BLaER1 (cell line): ENCODE measurements around the gene CPLANE2.

Source experiments
- H3K27ac ChIP-seq: shearing (Covaris generic); formaldehyde crosslinking; 2 replicates; pipeline ENCODE4 v1.8.1; 2022
- H3K27me3 ChIP-seq: shearing (Covaris generic); formaldehyde crosslinking; 2 replicates; pipeline ENCODE4 v1.8.1; 2022
- H3K36me3 ChIP-seq: shearing (Covaris generic); formaldehyde crosslinking; 2 replicates; pipeline ENCODE4 v1.8.1; 2022
- H3K4me1 ChIP-seq: shearing (Covaris generic); formaldehyde crosslinking; 2 replicates; pipeline ENCODE4 v1.8.1; 2022
- H3K4me2 ChIP-seq: shearing (Covaris generic); formaldehyde crosslinking; 2 replicates; pipeline ENCODE4 v1.8.1; 2022
- H3K4me3 ChIP-seq: shearing (Covaris generic); formaldehyde crosslinking; 2 replicates; pipeline ENCODE4 v1.8.1; 2022
- H3K9ac ChIP-seq: shearing (Covaris generic); formaldehyde crosslinking; 2 replicates; pipeline ENCODE4 v1.8.1; 2022
- H3K9me3 ChIP-seq: shearing (Covaris generic); formaldehyde crosslinking; 2 replicates; pipeline ENCODE4 v1.8.1; 2022
- H4K20me1 ChIP-seq: shearing (Covaris generic); formaldehyde crosslinking; 2 replicates; pipeline ENCODE4 v1.8.1; 2022
- Cebpa-rat ChIP-seq: shearing (Covaris generic); IDR thresholded peaks from 2 replicates; pipeline ENCODE4 v1.8.1; 2022

CPLANE2 gene

DNA sequence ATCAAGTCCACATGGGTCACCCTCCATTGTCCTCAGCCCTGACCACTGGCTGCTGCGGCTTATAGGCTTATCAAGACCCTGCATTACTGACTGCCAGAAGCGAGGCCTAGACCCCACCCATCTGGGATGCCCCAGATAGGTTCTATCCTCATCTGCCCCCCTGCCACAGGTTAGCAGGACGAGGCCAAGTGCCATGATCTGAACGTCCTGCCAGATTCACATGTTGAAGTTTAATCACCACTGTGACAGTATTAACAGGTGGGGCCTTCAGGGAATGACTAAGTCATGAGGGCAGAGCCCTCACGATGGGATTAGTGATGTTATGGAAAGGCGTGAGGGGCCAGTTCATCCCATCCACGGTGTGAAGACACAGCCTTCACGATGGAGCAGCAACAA, 6.2 kb upstream of the CPLANE2 start:
- H3K9me3 ChIP-seq, result no peaks in the 10 kb centered on the region
- peaks cover 32% of the 10 kb centered on the region for H3K36me3 ChIP-seq
- peaks cover 9% of the 10 kb centered on the region; the same call in 1 of the 2 replicates for H4K20me1 ChIP-seq
- no peak overlapping the region for H3K4me2 ChIP-seq
- no peak overlapping the region for H3K4me3 ChIP-seq
- no peak for TF ChIP-seq Cebpa-rat
- peaks cover 7% of the 10 kb centered on the region for H3K4me1 ChIP-seq
- no peak overlapping the region for H3K27ac ChIP-seq
- no peaks in the 10 kb centered on the region for H3K27me3 ChIP-seq
- H3K9ac ChIP-seq, result no peak overlapping the region

- no peak overlapping the region for H3K4me2 ChIP-seq
- H3K9ac ChIP-seq, result no peak overlapping the region
- H3K36me3 ChIP-seq, result peaks cover 27% of the 10 kb centered on the region
- no peaks in the 10 kb centered on the region for H3K9me3 ChIP-seq
- H3K27ac ChIP-seq, result no peak overlapping the region
- peaks cover 7% of the 10 kb centered on the region for H3K4me1 ChIP-seq
- H4K20me1 ChIP-seq, result peaks cover 6% of the 10 kb centered on the region; the same call in 1 of the 2 replicates
- H3K4me3 ChIP-seq, result no peak overlapping the region
- TF ChIP-seq Cebpa-rat, result no peak
- no peaks in the 10 kb centered on the region for H3K27me3 ChIP-seq
These were observed 5.7 kb upstream of the CPLANE2 start for GRCh38 chr1:16242556-16243214.

- no peak overlapping the region for H3K9ac ChIP-seq
- peaks cover 6% of the 10 kb centered on the region; the same call in 1 of the 2 replicates for H4K20me1 ChIP-seq
- no peak for TF ChIP-seq Cebpa-rat
- no peak overlapping the region for H3K27ac ChIP-seq
- H3K4me1 ChIP-seq, result peaks cover 15% of the 10 kb centered on the region
- H3K4me2 ChIP-seq, result no peak overlapping the region
- H3K27me3 ChIP-seq, result no peaks in the 10 kb centered on the region
- H3K4me3 ChIP-seq, result no peak overlapping the region
- H3K9me3 ChIP-seq, result no peaks in the 10 kb centered on the region
- peaks cover 13% of the 10 kb centered on the region for H3K36me3 ChIP-seq
These were observed 4.3 kb upstream of the CPLANE2 start for GRCh38 chr1:16241221-16241708.

GRCh38 chr1:16239972-16240491, 3.0 kb upstream of the CPLANE2 start:
- H3K4me2 ChIP-seq, result no peak overlapping the region
- H3K9ac ChIP-seq, result no peak overlapping the region
- H3K9me3 ChIP-seq, result no peaks in the 10 kb centered on the region
- 0 out of 2 replicates have a peak, but pooled peaks cover under 1% of the 10 kb centered on the region for H3K36me3 ChIP-seq
- no peak overlapping the region for H3K27ac ChIP-seq
- H3K27me3 ChIP-seq, result no peaks in the 10 kb centered on the region
- no peak overlapping the region for H3K4me3 ChIP-seq
- TF ChIP-seq Cebpa-rat, result no peak
- H3K4me1 ChIP-seq, result peaks cover 24% of the 10 kb centered on the region
- peaks cover 4% of the 10 kb centered on the region; the same call in 1 of the 2 replicates for H4K20me1 ChIP-seq

GRCh38 chr1:16237343-16237830, 404 bp upstream of the CPLANE2 start:
- Histone ChIP-seq H3K27me3 (no peaks in the 10 kb centered on the region), H3K4me1 (peaks cover 20% of the 10 kb centered on the region), H3K4me2 (peak overlapping the region; percentile 96), H3K9me3 (no peaks in the 10 kb centered on the region), H3K36me3 (peaks cover 2% of the 10 kb centered on the region; the same call in 1 of the 2 replicates), H3K27ac (peak overlapping the region; percentile 76), H3K4me3 (peak overlapping the region; percentile 77), H3K9ac (peak overlapping the region; percentile 77; the same call in 1 of the 2 replicates), H4K20me1 (no peaks in the 10 kb centered on the region)
- TF ChIP-seq Cebpa-rat, result no peak

DNA sequence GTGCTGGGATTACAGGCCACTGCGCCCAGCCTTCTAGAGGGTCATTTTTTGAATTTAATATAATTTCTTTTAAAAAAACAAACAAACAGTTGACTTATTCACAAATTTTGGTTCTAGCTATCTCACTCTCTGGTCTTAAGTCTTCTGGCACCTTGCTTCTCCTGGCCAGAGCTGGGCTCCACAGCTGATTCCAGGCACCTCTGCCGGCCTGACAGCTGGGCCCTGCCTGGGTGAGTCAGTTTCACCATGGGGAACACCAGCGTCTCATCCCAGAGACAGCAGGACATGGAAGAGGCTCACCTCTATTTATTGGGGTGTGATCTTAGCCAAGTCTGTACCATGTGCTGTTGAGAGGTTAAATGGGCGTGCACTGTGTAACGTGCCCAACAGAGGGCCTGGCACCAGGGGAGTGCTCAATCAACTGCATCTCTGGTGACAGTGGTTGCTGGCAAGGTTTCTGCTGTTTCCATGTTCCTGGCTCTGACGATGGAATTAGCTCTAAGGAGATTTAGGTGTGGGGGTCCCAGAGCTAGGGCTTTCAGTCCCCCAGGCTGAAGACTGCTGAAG, 956 bp downstream of the CPLANE2 start:
- Histone ChIP-seq H3K36me3 (peaks cover 12% of the 10 kb centered on the region; the same call in 1 of the 2 replicates), H4K20me1 (no peaks in the 10 kb centered on the region), H3K4me3 (peak overlapping the region; percentile 77), H3K27ac (0 out of 2 replicates have a peak overlapping the region, but pooled peaks have one; percentile 38), H3K4me2 (peak overlapping the region; percentile 96), H3K4me1 (peaks cover 20% of the 10 kb centered on the region), H3K9ac (peak overlapping the region; percentile 77), H3K27me3 (no peaks in the 10 kb centered on the region), H3K9me3 (no peaks in the 10 kb centered on the region)
- no peak for TF ChIP-seq Cebpa-rat

- Histone ChIP-seq H3K9me3 (no peaks in the 10 kb centered on the region), H3K27ac (no peak overlapping the region), H3K9ac (no peak overlapping the region), H3K4me1 (peaks cover 27% of the 10 kb centered on the region), H4K20me1 (no peaks in the 10 kb centered on the region), H3K4me3 (no peak overlapping the region), H3K27me3 (no peaks in the 10 kb centered on the region), H3K4me2 (peak overlapping the region; percentile 96), H3K36me3 (peaks cover 12% of the 10 kb centered on the region; the same call in 1 of the 2 replicates)
- TF ChIP-seq Cebpa-rat, result no peak
These were observed 1.6 kb downstream of the CPLANE2 start for GRCh38 chr1:16235347-16235746.

GRCh38 chr1:16233431-16233830, 3.6 kb downstream of the CPLANE2 start:
- peaks cover 46% of the 10 kb centered on the region for H3K4me1 ChIP-seq
- no peaks in the 10 kb centered on the region for H3K27me3 ChIP-seq
- H3K9me3 ChIP-seq, result no peaks in the 10 kb centered on the region
- no peak overlapping the region for H3K9ac ChIP-seq
- no peaks in the 10 kb centered on the region for H4K20me1 ChIP-seq
- H3K4me2 ChIP-seq, result no peak overlapping the region
- no peak for TF ChIP-seq Cebpa-rat
- peaks cover 12% of the 10 kb centered on the region; the same call in 1 of the 2 replicates for H3K36me3 ChIP-seq
- H3K27ac ChIP-seq, result no peak overlapping the region
- no peak overlapping the region for H3K4me3 ChIP-seq

- no peak overlapping the region for H3K27ac ChIP-seq
- H3K9ac ChIP-seq, result no peak overlapping the region
- no peak for TF ChIP-seq Cebpa-rat
- no peaks in the 10 kb centered on the region for H3K27me3 ChIP-seq
- H3K9me3 ChIP-seq, result peaks cover 6% of the 10 kb centered on the region
- H3K4me3 ChIP-seq, result no peak overlapping the region
- peaks cover 41% of the 10 kb centered on the region for H3K4me1 ChIP-seq
- peaks cover 18% of the 10 kb centered on the region; the same call in 1 of the 2 replicates for H3K36me3 ChIP-seq
- no peaks in the 10 kb centered on the region for H4K20me1 ChIP-seq
- no peak overlapping the region for H3K4me2 ChIP-seq
These were observed 4.7 kb downstream of the CPLANE2 start for GRCh38 chr1:16232316-16232710.
